K562 (cell line): ENCODE results near the gene CD34. TPM values are rescaled to one million over a fixed set of nuclear protein-coding genes. Genes with fewer than 3 reads are reported as not detected.

Experiments used
- ATAC-seq: fragments of 200-7000 bp; cut with Tn5 transposase; 3 replicates; pipeline ENCODE4 v1.9.1; 2020; ENCODE audit warnings: moderate library complexity
- BruUV-seq: library from RNA; stranded (reverse); fragments of 400-500 nt; replicated peaks from 2 replicates; lab custom pipeline; 2021; lab: Mats Ljungman, UMichigan
- CTCF ChIA-PET: fragments of 300-600 bp; formaldehyde crosslinking; extraction: SDS; loops from one replicate; lab custom pipeline; 2021; ENCODE audit warnings: low intra/inter-chr PET ratio; lab: Yijun Ruan, JAX
- POLR2A ChIA-PET: fragments of 300-600, 350-650 bp; sonication (Branson Sonifier 250); formaldehyde crosslinking; extraction: SDS; loops from one replicate; lab custom pipeline; 2021; ENCODE audit warnings: antibody characterized with exemption, inconsistent platforms; lab: Yijun Ruan, JAX
- DNase-seq, 4 experiments: peaks; one replicate each; pipeline versions ENCODE4 v3.0.0 to v3.0.0-alpha.2; 2011 to 2018; ENCODE audit warnings: low spot score in 3 of 4, mixed read lengths in 3 of 4; ENCODE audit errors: extremely low read depth in 1 of 4
- FAIRE-seq: peaks from 2 replicates; lab custom pipeline; 2011; peaks lifted over from hg19 to GRCh38; lab: Jason Lieb, UNC
- H2AFZ ChIP-seq: 2 replicates; pipeline ENCODE4 v1.6.0; 2011; ENCODE audit warnings: low read depth, low read length, control low read depth, inconsistent platforms
- H3K27ac ChIP-seq: fragments of 200-600 bp; 3 replicates; pipeline ENCODE4 v1.8.0; 2011; ENCODE audit warnings: low read depth, mild to moderate bottlenecking, control low read depth, inconsistent platforms, low read length, moderate library complexity, mixed read lengths; ENCODE audit errors: extremely low read depth
- H3K27me3 ChIP-seq, 2 experiments: fragments of 300-600 bp in 1 of 2; 2 replicates in 1 of 2; 3 replicates in 1 of 2; pipeline versions ENCODE4 v1.6.0 to v1.8.0; 2011; ENCODE audit warnings: inconsistent platforms in 2 of 2, low read length in 2 of 2, mild to moderate bottlenecking in 1 of 2, mixed read lengths in 1 of 2, moderate library complexity in 1 of 2; ENCODE audit not compliant: control insufficient read depth in 2 of 2, insufficient read depth in 2 of 2
- H3K36me3 ChIP-seq: fragments of 300-600 bp; 3 replicates; pipeline ENCODE4 v1.8.0; 2011; ENCODE audit warnings: mild to moderate bottlenecking, low read length, inconsistent platforms; ENCODE audit not compliant: control insufficient read depth, insufficient read depth
- H3K4me1 ChIP-seq, 2 experiments: fragments of 200-600 bp in 1 of 2; replicated peaks in 1 of 2; 2 replicates in 1 of 2; 3 replicates in 1 of 2; pipeline versions ENCODE4 v1.5.1 to v1.8.0; 2011; ENCODE audit warnings: inconsistent platforms in 2 of 2, low read length in 2 of 2, mild to moderate bottlenecking in 1 of 2, mixed read lengths in 1 of 2, moderate library complexity in 1 of 2; ENCODE audit not compliant: control insufficient read depth in 2 of 2, insufficient read depth in 2 of 2
- H3K4me2 ChIP-seq: 2 replicates; pipeline ENCODE4 v1.6.1; 2011; ENCODE audit warnings: low read length, control low read depth, inconsistent platforms, mixed read lengths; ENCODE audit not compliant: insufficient read depth
- H3K4me3 ChIP-seq: fragments of 200-600 bp; sonication (generic), shearing (Covaris generic); 2 replicates; pipeline ENCODE4 v1.5.1; 2016; ENCODE audit warnings: control low read depth, inconsistent platforms
- H3K79me2 ChIP-seq: fragments of 200-600 bp; 3 replicates; pipeline ENCODE4 v1.8.0; 2011; ENCODE audit warnings: low read length, inconsistent platforms; ENCODE audit not compliant: control insufficient read depth, insufficient read depth
- H3K9ac ChIP-seq, 2 experiments: 2 replicates each; pipeline versions ENCODE4 v1.6.0 to v1.6.1; 2011; ENCODE audit warnings: low read depth in 2 of 2, low read length in 2 of 2, control low read depth in 1 of 2, inconsistent platforms in 1 of 2, mild to moderate bottlenecking in 1 of 2, mixed read lengths in 1 of 2; ENCODE audit not compliant: insufficient read depth in 1 of 2
- H3K9me1 ChIP-seq: one replicate; pipeline ENCODE4 v1.6.0; 2011; ENCODE audit warnings: inconsistent platforms, mild to moderate bottlenecking, low read length, moderate library complexity; ENCODE audit not compliant: control insufficient read depth, insufficient read depth
- H3K9me3 ChIP-seq: replicated peaks from 2 replicates; pipeline ENCODE4 v1.5.1; 2011; ENCODE audit warnings: low read depth, low read length, inconsistent platforms; ENCODE audit not compliant: control insufficient read depth, insufficient read depth
- H4K20me1 ChIP-seq: replicated peaks from 2 replicates; pipeline ENCODE4 v1.6.1; 2011; ENCODE audit warnings: low read length, inconsistent platforms, mixed read lengths; ENCODE audit not compliant: control insufficient read depth, insufficient read depth
- PHTF2 ChIP-seq: fragments of 250-450 bp; sonication (Bioruptor Pico); IDR thresholded peaks from 2 replicates; pipeline ENCODE4 v1.5.0; 2021; ENCODE audit warnings: mild to moderate bottlenecking
- PPARD ChIP-seq: fragments of 250-450 bp; sonication (Bioruptor Pico); IDR thresholded peaks from 2 replicates; pipeline ENCODE4 v1.8.0; 2022; ENCODE audit warnings: inconsistent platforms, mild to moderate bottlenecking, moderate library complexity
- SAP30 ChIP-seq: fragments of 200-600 bp; sonication (generic); IDR thresholded peaks from 2 replicates; pipeline ENCODE4 v1.6.1; 2012; ENCODE audit warnings: borderline replicate concordance, low read depth, mild to moderate bottlenecking, moderate library complexity, low read length, control low read depth, inconsistent platforms; ENCODE audit not compliant: insufficient read depth, poor library complexity, severe bottlenecking
- SREBF1 ChIP-seq: fragments of 150-350 bp; IDR thresholded peaks from 2 replicates; pipeline ENCODE4 v1.6.1; 2014; ENCODE audit warnings: antibody characterized with exemption, low read depth, low read length, borderline replicate concordance
- SRSF3 ChIP-seq: fragments of 200-400 bp; formaldehyde crosslinking; IDR thresholded peaks from 2 replicates; pipeline ENCODE4 v1.6.1; 2016; ENCODE audit warnings: mild to moderate bottlenecking, low read length, moderate library complexity; ENCODE audit not compliant: insufficient read depth
- WGBS: fragments of 100-300 bp; shearing (Covaris generic); methylation state at CpG from one replicate; pipeline ENCODE4 v1.1.6; 2016; ENCODE audit warnings: low coverage, mixed read lengths; ENCODE audit not compliant: insufficient coverage; ENCODE audit errors: missing lambda C conversion rate; 5-methylcytosine and 5-hydroxymethylcytosine counted together
- in situ Hi-C: fragments of 300-500 bp; cut with MboI; formaldehyde crosslinking; loops from 4 replicates; pipeline ENCODE4 v1.15.0; 2018; ENCODE audit warnings: inconsistent platforms, mixed read lengths
- intact Hi-C: fragments of 100-400 bp; cut with micrococcal nuclease; formaldehyde crosslinking; loops from 2 replicates; pipeline ENCODE4 v1.14.2; 2022
- polyA plus RNA-seq, 8 experiments: library from polyadenylated mRNA; depleted of rRNA in 4 of 8; stranded (reverse) in 5 of 8; unstranded in 3 of 8; fragments of >200 nt; fragmentation: Nextera tagmentation in 2 of 8; fragmentation: Illumina TruSeq in 1 of 8; extraction: Ambion mirVana in 2 of 8; extraction: Trizol in 1 of 8; gene quantifications; 2 replicates each; pipeline versions ENCODE4 v1.2.1 to v1.2.3, GENCODE V29; 2011 to 2014; ENCODE audit warnings: inconsistent platforms in 1 of 8, missing spikeins in 1 of 8
- total RNA-seq, 7 experiments: library from RNA; depleted of rRNA in 6 of 7; stranded (reverse); fragments of >200 nt in 6 of 7; fragmentation: Illumina TruSeq in 2 of 7; extraction: Trizol in 2 of 7; gene quantifications; 2 replicates each; pipeline versions ENCODE4 v1.2.1 to v1.2.3, GENCODE V29; 2011 to 2021; ENCODE audit warnings: low replicate concordance in 1 of 7

The CD34 gene
- total and polyA plus RNA-seq, 9 of the 15 experiments (the other 6 are each of a cell fraction or from before 2014, with no cell fraction given), result not detected

DNA sequence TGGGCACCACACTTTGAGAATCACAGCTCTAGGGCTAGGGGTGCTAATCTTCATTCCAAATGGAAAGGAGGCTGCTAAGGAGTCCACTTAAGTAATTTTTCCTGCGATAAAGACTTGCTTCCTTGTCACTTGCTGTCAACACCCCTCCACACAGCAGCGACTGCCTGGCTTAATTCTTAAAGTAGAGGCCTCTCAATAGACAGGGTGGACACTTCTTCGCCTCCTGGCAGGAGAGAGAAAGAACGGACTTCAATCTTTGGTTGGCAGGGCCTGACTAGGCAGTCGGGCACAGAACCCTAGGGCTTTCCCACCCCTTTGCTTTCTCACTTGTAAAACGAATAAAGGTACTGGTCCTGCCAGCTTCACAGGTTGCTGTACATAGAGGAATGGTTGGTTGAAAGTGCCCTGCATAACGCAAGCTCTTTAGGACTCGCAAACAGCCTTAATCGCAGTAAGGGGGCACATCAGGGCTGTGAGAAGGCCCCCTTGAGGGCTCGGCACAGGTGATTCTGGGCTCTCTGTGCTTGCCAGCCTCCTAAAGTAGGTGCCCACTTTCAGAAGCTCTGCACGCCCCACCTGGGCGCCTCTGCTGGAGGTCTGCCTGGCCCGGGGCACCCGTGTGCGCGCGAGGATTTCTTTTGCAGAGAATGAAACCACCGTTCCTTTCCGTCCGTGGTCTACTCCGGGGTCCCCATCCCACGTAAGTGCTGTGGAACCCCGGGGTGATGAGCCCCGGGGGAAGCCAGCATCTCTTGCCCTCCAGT, 47.6 kb upstream of the CD34 start:
- 25% methylated on average over 24 of the region's 24 CpGs for WGBS
- H3K9me3 ChIP-seq, result no peaks in the 10 kb centered on the region
- peaks cover 6 to 10% of the 10 kb centered on the region in 2 experiments; a peak in 4 of 5 replicates for H3K4me1 ChIP-seq
- no peak overlapping the region for H3K27ac ChIP-seq
- in situ Hi-C loops, result loop anchor here (5.0 kb wide), 1 partner anchor 131 kb away; no protein-coding TSS in a partner anchor
- intact Hi-C loops, result no loop called here
- H3K9me1 ChIP-seq, result no peaks in the 10 kb centered on the region
- TF ChIP-seq SAP30, result no peak
- no peak for TF ChIP-seq PPARD (CRISPR knock-in tag)
- no peak for TF ChIP-seq SREBF1
- TF ChIP-seq PHTF2 (CRISPR knock-in tag), result no peak
- no peak for TF ChIP-seq SRSF3
- CTCF ChIA-PET, result no interaction called here
- ATAC-seq (no peak), FAIRE-seq (no peak), DNase-seq (no peak)
- H3K9ac ChIP-seq, result no peak overlapping the region
- no peak overlapping the region for H3K4me2 ChIP-seq
- H4K20me1 ChIP-seq, result no peaks in the 10 kb centered on the region
- H2AFZ ChIP-seq, result no peak overlapping the region
- H3K4me3 ChIP-seq, result no peak overlapping the region
- H3K27me3 ChIP-seq, result peaks cover 11 to 16% of the 10 kb centered on the region in 2 experiments; a peak in 4 of 5 replicates
- POLR2A ChIA-PET, result interaction anchor here (0.7 to 1.2 kb wide), 3 partner anchors 11 to 639 kb away, joined by 3 read pairs; no protein-coding TSS in a partner anchor
- BruUV-seq, result no TSS peak
- H3K79me2 ChIP-seq, result no peaks in the 10 kb centered on the region
- no peaks in the 10 kb centered on the region for H3K36me3 ChIP-seq
